ENCODE data around the gene TAGLN2. TPM values are rescaled to one million over a fixed set of nuclear protein-coding genes. Genes with fewer than 3 reads are reported as not detected.

Gene TAGLN2
- polyA plus RNA-seq, 2 of the 4 experiments (the other 2 are of a cell fraction): 536 to 811 TPM

- H3K27ac ChIP-seq: peak overlapping the region; percentile 97 to 99
- H3K9me3 ChIP-seq: no peaks in the 10 kb centered on the region
- peaks cover 58% of the 10 kb centered on the region for H3K4me1 ChIP-seq
- TF ChIP-seq USF2 (IDR thresholded peaks at IDR 0.05) (no peak), CBX2 (IDR thresholded peaks at IDR 0.05; ENCODE audit: borderline replicate concordance, low read depth) (no peak), MAZ (IDR thresholded peaks at IDR 0.05; ENCODE audit: borderline replicate concordance, low read depth, low read length) (peak; percentile 86), PHF8 (IDR thresholded peaks at IDR 0.05; ENCODE audit: borderline replicate concordance, low read depth) (no peak), NFE2L2 (conservative IDR thresholded peaks at IDR 0.05; ENCODE audit: low read length) (0 out of 2 replicates have a peak, but pooled peaks have one; percentile 1), MYC (IDR thresholded peaks at IDR 0.05; ENCODE audit: borderline replicate concordance, low read length) (no peak), PBX3 (IDR thresholded peaks at IDR 0.05) (no peak), POLR2AphosphoS2 (conservative IDR thresholded peaks at IDR 0.05; ENCODE audit: low read length) (no peak; the same call in 1 of the 2 replicates), FOSB (CRISPR knock-in tag; IDR thresholded peaks at IDR 0.05) (peak; percentile 77; the same call in 1 of the 2 replicates), NR3C1 (IDR thresholded peaks at IDR 0.05) (no peak), CEBPB (IDR thresholded peaks at IDR 0.05) (no peak), JUN (IDR thresholded peaks at IDR 0.05) (0 out of 5 replicates have a peak, but pooled peaks of 1 of the 2 experiments have one; percentile 11), SMC3 (IDR thresholded peaks at IDR 0.05) (no peak), HES2 (IDR thresholded peaks at IDR 0.05) (no peak), BHLHE40 (IDR thresholded peaks at IDR 0.05; ENCODE audit: low read depth, low read length) (no peak), POLR2A (IDR thresholded peaks at IDR 0.05; ENCODE audit: low read length) (peak; percentile 21; the same call in 1 of the 2 replicates), RAD21 (conservative IDR thresholded peaks at IDR 0.05 in 1 of 2, IDR thresholded peaks at IDR 0.05 in 1 of 2) (no peak)
- TF ChIP-seq, protein P1, sequence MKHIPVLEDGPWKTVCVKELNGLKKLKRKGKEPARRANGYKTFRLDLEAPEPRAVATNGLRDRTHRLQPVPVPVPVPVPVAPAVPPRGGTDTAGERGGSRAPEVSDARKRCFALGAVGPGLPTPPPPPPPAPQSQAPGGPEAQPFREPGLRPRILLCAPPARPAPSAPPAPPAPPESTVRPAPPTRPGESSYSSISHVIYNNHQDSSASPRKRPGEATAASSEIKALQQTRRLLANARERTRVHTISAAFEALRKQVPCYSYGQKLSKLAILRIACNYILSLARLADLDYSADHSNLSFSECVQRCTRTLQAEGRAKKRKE (CRISPR knock-in tag; IDR thresholded peaks at IDR 0.05; ENCODE audit: low read depth): no peak; the same call in 1 of the 2 replicates
- TF ChIP-seq, protein P2, sequence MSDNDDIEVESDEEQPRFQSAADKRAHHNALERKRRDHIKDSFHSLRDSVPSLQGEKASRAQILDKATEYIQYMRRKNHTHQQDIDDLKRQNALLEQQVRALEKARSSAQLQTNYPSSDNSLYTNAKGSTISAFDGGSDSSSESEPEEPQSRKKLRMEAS (IDR thresholded peaks at IDR 0.05): peak; percentile 20; the same call in 1 of the 2 replicates
- ATAC-seq: peak; percentile 19 to 51
- H3K4me2 ChIP-seq: peak overlapping the region; percentile 97
- CTCF ChIA-PET: interaction anchor here (0.9 to 22.4 kb wide), 7 partner anchors 13 to 135 kb away, joined by 3 to 665 read pairs (median 6); partner anchors contain the start of gene IGSF9
- 2% methylated on average over 20 of the region's 20 CpGs for WGBS (ENCODE audit: missing lambda C conversion rate)
- peak overlapping the region; percentile 87 for H3K4me3 ChIP-seq
- no peak for FAIRE-seq
- POLR2A ChIA-PET: interaction anchor here (1.1 to 2.4 kb wide), 3 partner anchors 7 to 12 kb away, joined by 5 to 17 read pairs (median 5); no protein-coding TSS in a partner anchor
- DNase-seq (ENCODE audit: low read depth in 1 of 2, low spot score in 1 of 2): peak; percentile 88 to 89
Measured at GRCh38 chr1:159923203-159924024, 1.9 kb downstream of the TAGLN2 start.

DNA sequence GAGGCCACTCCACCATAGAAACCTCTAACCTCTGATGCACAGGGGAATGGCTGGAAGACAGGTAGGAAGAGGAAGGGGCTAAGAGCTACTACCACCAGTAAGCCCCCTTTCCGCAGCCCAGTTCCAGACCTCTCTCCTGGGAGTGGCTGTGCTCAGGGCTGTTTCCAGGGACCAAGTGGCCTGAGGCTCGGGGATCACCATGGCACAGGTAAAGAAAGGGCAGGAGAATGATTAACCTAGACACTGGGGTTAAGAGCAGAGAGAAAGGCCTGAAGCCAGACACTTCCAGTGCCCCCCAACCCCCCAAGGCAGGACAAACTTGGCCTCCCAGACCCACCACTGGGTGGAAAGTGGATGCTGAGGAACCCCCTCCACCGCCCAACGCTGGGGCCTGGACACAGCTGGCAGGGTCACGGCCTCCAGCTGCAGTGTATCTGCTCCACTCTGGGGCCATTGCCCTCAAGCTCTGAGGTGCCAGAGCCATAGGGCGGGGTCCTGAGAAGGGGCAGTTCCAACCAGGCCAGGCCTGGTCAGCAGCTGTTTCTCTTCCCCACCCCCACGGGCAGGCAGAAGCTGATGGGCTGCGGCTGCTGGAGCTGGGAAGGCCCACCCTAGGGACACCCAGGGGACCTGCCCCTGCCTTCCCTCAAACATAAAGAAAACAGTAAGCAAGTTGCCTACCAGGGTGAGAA is 2.6 kb downstream of the TAGLN2 start:
- DNase-seq (ENCODE audit: low read depth in 1 of 2, low spot score in 1 of 2) (peak in 1 of 2 experiments; percentile 47), ATAC-seq (peak in 1 of 2 experiments; percentile 0; a peak in 2 of 6 replicates), FAIRE-seq (no peak)
- Histone ChIP-seq H3K27ac (peak overlapping the region; percentile 97 to 99), H3K9me3 (no peaks in the 10 kb centered on the region), H3K4me3 (peak overlapping the region; percentile 87), H3K4me1 (peaks cover 65% of the 10 kb centered on the region), H3K4me2 (peak overlapping the region; percentile 97)
- ChIA-PET POLR2A (interaction anchor here (1.3 kb wide), 1 partner anchor 9 kb away, joined by 5 read pairs; no protein-coding TSS in a partner anchor), CTCF (interaction anchor here (0.6 to 22.4 kb wide), 10 partner anchors 8 to 712 kb away, joined by 3 to 665 read pairs (median 5); partner anchors contain the start of gene IGSF9)
- TF ChIP-seq RAD21 (conservative IDR thresholded peaks at IDR 0.05 in 1 of 2, IDR thresholded peaks at IDR 0.05 in 1 of 2) (no peak), ESRRA (IDR thresholded peaks at IDR 0.05; ENCODE audit: borderline replicate concordance, low read length) (no peak), E2F6 (IDR thresholded peaks at IDR 0.05; ENCODE audit: borderline replicate concordance, low read depth) (0 out of 2 replicates have a peak, but pooled peaks have one; percentile 32), JUN (IDR thresholded peaks at IDR 0.05) (peak; percentile 4 to 20; a peak in 1 of 5 replicates), RARB (CRISPR knock-in tag; IDR thresholded peaks at IDR 0.05) (0 out of 2 replicates have a peak, but pooled peaks have one; percentile 36)
- TF ChIP-seq, protein P2 (IDR thresholded peaks at IDR 0.05): peak; percentile 7; the same call in 1 of the 2 replicates
- WGBS (ENCODE audit: missing lambda C conversion rate): 37% methylated on average over 2 of the region's 8 CpGs

Data from A549 (cell line).